Urothelium cell line (cell line): ENCODE results near the gene EXTL1.
"Not testable (repeated sequence)": the region's sequence is repeated elsewhere in the genome, so short reads cannot be mapped to it uniquely, and the experiment has no call there.

Experiments
- DNase-seq: peaks from one replicate; pipeline ENCODE4 v3.0.0; 2011; ENCODE audit warnings: low spot score, mixed read lengths
- FAIRE-seq: peaks from 2 replicates; lab custom pipeline; 2011; peaks lifted over from hg19 to GRCh38; lab: Jason Lieb, UNC

Gene EXTL1, protein sequence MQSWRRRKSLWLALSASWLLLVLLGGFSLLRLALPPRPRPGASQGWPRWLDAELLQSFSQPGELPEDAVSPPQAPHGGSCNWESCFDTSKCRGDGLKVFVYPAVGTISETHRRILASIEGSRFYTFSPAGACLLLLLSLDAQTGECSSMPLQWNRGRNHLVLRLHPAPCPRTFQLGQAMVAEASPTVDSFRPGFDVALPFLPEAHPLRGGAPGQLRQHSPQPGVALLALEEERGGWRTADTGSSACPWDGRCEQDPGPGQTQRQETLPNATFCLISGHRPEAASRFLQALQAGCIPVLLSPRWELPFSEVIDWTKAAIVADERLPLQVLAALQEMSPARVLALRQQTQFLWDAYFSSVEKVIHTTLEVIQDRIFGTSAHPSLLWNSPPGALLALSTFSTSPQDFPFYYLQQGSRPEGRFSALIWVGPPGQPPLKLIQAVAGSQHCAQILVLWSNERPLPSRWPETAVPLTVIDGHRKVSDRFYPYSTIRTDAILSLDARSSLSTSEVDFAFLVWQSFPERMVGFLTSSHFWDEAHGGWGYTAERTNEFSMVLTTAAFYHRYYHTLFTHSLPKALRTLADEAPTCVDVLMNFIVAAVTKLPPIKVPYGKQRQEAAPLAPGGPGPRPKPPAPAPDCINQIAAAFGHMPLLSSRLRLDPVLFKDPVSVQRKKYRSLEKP

DNA sequence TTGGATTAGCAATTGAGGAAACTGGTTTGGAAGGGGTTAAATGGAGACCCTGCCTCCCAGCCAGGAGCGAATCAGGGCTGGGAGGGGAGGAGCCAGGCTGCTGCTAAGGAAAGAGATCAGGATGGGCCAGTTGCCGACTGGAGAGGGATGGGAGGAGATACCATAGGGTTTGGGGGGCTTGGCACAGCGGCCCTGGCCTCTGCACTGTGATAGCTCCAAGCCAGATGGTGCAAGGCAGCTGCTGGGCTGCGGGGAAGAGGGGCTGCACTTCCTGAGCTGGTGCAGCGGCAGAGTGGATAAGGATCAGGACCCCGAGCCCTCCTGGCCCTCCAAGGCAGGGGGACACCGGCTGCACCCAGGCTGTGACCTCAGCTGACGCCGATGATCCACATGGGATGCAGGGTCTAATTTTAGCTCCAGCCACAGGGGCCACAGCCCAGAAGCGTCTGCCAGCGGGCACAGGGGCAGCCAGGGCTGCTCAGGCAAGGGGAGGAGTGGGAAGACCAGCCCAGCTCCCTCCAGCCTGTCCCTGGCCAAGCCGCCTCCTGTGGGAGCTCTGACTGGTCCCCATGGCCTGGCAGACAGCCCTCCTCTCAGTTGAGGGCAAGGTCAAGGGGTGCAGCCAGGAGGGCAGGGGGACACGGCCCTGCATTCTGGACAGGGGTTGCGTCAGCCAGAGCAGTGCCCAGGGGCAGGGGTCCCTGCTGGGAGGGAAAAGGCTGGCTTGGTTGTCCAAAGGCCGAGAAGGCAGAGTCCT, at the start of gene EXTL1:
TSS of gene EXTL1 (plus strand) at position 129 of the 757 bp plus-strand sequence. CDS start 872 bp downstream, outside the sequence.
- DNase-seq (no peak), FAIRE-seq (no peak)

DNA sequence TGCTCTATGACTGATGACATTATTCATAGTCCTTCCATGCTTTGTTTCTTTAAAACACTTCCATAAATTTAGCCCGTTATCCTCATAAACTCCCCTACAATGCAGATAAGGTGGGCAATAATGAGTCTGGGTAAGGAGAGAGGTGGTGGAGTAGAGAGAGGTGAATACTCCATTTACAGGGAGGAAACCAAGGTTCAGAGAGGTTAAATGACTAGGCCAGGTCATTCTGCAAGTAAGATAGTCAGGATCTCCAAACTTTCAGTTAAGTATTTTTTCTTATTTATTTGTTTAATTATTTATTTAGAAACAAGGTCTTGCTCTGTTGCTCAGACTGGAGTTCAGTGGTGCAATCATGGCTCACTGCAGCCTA, 49.8 kb upstream of the EXTL1 start:
- no peak for DNase-seq
- FAIRE-seq = no peak

DNA sequence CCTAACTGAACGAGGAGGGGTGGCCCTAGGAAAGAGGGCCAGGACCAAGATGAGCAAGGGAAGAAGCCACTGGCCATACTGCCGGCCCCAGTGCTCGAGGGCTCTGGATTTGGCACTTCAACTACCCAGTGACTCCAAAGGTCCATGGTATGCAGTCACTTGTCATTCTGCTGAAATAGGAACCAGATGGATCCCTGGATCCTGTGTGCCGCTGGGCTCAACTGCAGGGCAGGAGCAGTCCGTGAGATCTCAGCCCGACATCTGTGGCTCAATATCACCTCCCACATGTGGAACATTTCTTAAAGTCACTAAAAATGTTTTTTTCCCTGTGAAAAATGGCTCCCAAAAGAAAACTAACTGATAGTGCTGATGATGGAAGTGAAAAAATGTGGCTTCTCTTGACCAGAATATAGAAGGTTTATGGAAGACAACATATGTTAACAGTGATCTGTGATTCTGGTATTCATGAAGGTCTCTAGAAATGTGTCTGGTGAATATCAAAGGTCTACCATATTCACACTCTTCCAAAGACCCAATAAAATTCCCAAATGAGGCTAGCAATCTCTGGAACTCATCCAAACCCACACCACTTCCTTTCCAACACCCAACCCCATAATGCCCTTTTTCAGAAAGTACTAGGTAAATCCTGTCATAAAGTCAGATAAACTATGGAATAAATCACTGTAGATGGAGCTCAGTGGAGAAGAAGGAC, 47.8 kb upstream of the EXTL1 start:
- FAIRE-seq (no peak), DNase-seq (no peak)

DNA sequence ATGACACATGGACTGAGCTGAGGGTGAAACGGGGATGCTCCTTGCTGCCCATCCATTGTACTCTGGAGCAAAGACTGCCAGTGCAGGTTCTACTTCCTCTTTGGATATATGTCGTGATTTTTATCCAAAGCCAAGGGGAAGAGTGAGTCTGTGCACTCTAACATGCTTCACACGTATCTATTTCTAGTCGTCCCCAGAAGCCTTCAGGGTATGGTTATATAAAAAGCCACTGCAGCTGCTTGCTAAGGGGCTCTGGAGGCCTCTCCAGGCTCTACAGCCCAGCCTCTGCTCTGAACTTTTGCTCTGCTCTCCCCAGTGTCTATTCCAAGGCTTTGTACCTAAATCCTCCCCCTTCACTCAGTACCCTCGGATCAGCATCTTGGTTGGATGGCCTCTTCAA, 43.8 kb upstream of the EXTL1 start:
- no peak for FAIRE-seq
- DNase-seq = no peak

DNA sequence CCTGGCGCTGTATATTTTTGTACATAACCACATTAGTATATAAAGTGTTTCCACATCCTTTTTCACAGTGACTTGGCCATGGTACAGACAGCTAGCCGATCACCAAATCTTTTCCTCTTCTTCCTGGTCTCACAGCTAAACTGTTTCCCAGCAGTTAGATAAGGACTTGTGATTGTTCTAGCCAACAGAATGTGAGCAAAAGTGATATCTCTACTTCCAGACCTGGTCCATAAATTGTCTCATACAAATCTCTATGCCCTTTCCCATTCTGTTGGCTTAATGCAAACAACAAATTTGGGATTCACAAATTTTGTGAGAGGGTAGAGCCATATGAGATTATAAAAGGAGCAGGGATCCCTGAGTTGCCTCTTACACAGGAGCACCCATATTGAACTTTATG, 43.2 kb upstream of the EXTL1 start:
- DNase-seq = no peak
- FAIRE-seq = no peak

DNA sequence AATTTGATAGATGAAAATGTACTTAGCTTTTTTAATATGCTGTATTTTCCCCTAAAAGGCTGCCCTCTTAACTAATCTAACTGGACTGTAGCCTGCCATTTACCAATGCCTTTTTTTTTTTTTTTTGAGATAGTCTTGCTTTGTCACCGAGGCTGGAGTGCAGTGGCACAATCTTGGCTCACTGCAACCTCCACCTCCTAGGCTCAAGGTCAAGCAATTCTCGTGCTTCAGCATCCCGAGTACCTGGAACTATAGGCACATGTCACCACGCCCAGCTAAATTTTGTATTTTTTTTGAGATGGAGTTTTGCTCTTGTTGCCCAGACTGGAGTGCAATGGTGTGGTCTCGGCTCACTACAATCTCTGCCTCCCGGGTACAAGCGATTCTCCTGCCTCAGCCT, 42.4 kb upstream of the EXTL1 start:
- DNase-seq (no peak), FAIRE-seq (no peak)

DNA sequence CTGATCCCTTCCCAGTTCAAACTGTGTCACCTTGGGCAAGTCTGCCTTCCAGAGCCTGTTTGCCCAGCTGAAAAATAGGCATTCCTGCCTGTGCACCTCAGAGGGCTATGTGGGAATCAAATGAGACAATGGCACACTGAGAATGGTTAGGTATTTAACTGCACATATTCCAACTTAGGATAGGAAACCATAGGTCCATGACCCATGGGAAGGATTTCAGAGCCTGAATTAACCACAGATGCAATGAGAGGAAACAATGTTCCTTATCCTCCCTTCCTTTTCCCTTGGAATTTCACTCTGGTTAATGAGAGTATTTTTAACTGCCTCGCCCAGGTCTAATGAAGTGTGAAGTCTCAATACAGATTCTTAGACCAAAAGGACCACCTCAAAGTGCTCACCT, 36.4 kb upstream of the EXTL1 start:
- FAIRE-seq (no peak), DNase-seq (no peak)

DNA sequence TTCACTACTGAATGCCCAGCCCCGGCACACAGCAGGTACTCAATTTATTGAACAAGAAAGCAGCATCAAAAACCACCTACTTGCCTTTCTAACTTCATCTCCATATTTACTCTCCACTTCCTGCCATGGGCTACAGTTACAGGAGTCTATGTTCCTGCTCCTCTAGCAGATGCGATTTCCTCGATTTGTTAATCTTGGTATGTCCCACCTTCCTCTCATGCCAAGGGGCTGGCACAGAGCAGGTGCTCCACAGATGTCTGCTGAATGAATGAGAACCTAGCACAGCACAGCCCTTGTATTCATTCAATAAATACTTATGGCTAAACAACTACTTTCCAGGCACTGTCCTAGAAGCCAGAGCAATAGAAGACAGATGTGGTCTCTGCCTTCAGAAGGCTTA, 35.9 kb upstream of the EXTL1 start:
- DNase-seq (no peak), FAIRE-seq (no peak)

DNA sequence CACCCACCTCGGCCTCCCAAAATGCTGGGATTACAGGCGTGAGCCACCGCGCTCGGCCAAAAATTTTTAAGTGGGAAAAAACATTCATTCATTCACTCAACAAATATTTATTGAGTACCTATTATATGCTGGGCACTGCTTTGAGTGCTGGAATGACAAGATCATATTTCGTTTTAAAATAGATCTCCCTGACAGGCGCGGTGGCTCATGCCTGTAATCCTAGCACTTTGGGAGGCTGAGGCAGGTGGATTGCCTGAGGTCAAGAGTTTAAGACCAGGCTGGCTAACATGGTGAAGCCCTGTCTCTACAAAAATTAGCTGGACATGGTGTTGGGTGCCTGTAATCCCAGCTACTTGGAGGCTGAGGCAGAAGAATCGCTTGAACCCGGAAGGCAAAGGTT, 34.8 kb upstream of the EXTL1 start:
- not testable (repeated sequence) for FAIRE-seq

DNA sequence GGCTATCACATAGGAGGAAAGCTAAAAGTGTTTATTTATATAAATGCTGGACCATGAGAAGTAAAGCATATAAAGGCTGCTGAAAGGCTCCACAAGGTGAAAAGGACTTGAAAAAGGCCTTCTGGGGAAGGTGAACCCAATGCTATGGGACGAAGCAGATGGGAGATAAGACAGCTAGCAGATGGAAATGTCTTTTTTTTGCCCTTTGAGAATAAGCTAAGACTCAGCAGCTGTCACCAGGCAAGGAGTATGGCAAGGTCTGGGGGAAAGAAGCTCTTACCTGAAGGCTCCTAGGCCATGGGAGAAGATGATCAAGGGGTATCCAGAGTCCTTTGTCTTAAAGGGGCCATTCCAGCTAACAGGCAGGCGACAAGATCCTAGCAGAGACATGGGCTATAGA, 33.6 kb upstream of the EXTL1 start:
- FAIRE-seq (no peak), DNase-seq (no peak)

More for the DNA sequence above, 34.8 kb upstream of the EXTL1 start:
- not testable (repeated sequence) for DNase-seq

DNA sequence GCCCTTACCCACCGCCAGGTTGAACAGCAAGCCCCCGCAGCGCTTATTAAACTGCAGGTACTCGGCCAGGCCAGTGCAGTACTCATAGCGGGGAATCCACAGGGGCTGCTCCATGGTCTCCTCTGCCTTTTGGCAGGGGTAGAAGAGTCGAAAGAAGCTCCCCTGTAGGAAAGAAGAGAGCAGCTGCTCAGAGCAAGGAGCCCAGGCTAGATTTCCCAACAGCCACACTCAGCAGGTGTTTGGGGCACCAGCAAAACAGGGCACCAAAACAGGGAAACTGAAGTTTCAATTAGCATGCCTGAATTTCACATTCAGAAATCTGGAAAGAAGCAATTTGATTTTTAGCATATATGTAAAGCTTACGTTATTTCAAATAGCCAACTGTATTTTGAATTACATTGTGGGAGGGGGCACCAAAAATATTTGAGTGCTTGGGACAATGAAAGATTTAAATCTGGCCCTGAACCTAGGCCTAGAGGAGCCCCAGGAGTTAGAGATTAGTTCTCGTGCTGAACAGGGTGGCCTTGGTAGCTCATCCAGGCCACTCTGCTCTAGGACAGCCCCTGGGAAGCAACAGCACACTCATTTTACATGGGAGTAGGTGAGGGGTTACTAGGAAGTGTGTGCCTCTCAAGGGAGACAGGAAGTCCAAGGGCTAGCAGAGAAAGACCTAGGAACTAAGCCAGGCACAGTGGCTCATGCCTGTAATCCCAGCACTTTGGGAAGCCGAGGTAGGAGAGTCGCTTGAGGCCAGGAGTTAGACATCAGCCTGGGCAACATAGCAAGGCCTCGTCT, 31.9 kb upstream of the EXTL1 start:
- FAIRE-seq (no peak), DNase-seq (no peak)

DNA sequence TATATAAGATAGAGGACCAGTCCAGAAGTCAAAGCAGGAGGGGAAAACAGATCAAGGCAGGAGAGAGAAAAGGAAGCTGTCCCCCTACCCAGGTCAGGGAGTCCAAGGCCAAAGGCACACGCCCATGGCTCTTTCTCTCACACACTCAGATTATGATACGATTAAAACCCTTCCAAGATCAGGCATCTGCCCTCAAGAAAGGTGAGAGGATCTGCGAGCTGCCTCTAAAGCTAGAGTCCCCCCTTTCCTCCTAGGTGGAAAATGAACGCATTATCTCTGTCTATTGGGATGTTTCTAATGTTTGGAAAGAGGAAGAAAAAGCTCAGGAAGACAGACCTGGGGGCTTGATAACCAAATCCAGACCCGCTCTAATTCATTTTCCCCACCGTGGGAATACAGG, 31.3 kb upstream of the EXTL1 start:
- DNase-seq (no peak), FAIRE-seq (no peak)

DNA sequence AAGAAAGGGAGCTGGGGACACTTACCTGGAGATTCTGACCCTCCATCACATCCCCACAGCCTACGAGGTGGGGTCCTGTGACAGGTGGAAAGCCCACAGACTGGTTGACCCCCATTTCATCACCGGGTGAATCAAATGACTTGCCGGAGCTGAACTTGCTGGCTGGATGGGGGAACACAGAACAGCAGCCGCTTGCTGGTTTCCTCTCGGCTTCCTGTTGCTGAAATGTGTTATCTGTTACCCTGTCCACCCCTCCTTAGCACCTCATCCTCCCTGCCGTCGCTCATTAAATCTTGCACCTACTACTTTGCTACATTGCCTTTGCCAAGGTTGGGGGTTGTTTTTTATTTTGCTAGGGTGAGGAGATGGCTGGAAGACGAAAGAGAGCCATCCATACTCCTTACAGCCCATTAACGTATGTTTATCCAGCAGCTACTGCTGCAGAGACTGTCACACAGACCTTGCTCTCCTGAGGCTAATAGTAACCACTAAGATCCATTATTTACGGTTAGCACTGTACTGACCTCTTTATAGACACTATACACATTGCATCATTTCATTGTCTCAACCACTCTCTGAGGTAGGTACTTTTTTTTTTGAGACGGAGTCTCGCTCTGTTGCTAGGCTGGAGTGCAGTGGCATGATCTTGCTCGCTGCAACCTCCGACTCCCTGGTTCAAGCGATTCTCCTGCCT, 30.7 kb upstream of the EXTL1 start:
- no peak for DNase-seq
- FAIRE-seq = no peak

DNA sequence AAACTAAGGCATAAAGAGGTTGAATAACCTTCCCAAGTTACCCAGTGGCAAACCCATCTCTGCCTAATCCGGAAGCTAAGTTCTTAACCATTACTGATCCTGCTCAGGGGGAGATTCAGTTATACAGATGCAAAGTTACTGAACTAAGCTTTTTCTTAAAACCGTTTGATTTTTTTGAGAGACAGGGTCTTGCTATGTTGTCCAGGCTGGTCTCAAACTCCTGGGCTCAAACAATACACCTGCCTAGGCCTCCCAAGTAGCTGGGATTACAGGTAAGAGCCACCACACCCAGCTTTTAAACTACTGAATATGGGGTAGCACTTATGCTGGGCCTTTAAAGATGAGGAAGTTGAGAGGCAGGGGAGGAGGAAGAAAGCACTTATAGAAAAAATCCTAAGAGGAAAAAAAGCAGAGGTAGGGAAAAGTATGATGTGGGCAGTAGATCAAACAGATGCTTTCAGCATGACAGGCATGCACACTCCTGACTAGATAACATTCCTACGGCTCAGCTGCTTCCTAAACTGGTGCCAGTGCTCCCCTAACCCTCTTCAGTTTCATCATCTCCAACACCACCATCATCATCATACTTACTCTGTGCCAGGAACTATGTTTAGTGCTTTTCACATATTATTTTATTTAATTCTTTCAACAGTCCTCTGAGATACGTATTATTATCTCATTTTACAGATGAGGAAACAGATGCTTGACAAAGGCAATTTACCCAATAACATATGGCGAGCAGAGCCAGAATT, 29.5 kb upstream of the EXTL1 start:
- FAIRE-seq = no peak
- DNase-seq = no peak

DNA sequence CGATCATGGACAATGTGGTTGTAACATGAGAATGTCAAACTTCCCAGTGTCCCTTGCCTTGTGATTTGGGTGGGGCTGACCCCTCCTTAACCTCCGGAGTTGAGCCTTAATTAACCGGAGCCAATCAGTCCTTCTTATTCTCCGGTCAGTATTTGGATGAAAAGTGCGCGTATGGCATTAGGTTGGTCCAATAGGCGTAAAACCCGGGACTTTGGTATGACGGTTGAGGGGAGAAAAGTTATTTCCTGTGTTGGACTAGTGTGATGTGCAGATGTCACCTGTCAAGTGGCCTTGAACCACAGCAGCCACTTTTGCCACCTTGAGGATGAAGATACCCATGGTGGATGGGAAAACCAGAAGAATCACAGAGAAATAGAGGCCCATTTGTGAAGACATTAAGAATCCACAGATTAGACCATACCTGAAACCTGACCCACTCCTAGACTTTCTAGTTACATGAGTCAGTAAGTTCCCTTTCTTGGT, 28.8 kb upstream of the EXTL1 start:
- DNase-seq = no peak
- FAIRE-seq = no peak

DNA sequence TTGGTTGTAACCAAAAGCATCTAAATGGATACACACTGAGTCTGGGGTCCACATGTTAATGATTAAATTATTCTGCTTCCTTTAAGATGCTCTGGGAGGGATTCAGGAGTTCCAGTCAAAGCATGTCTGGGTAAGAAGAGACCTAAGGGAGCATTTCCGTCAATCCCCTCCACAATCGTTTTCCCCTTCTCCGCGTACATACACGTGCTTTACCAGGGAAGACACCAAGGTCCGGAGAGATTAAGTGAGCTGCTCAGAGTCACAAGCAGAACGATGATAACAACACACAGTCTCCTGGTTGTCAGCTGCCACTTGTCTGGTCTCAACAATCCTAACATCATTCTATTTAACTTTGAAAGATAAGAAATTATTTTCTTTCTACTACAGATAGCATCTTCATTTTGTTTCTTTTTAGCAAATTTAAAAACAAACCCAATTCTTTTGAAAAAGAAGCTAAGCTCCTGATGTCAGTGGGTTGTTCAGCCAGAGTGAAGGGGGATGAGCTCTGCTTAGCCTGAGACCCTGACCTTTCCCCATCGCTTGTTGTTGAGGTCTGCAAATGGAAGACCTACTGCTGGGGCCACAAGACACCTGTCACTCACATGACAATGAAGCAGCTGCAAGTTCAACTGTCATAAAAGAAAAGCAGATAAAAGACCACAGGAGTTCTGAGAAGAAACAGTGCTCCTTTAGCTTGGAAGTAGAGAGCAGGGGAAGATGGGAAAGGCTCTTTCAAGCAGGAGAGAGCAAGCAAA, 28.2 kb upstream of the EXTL1 start:
- no peak for FAIRE-seq
- no peak for DNase-seq

DNA sequence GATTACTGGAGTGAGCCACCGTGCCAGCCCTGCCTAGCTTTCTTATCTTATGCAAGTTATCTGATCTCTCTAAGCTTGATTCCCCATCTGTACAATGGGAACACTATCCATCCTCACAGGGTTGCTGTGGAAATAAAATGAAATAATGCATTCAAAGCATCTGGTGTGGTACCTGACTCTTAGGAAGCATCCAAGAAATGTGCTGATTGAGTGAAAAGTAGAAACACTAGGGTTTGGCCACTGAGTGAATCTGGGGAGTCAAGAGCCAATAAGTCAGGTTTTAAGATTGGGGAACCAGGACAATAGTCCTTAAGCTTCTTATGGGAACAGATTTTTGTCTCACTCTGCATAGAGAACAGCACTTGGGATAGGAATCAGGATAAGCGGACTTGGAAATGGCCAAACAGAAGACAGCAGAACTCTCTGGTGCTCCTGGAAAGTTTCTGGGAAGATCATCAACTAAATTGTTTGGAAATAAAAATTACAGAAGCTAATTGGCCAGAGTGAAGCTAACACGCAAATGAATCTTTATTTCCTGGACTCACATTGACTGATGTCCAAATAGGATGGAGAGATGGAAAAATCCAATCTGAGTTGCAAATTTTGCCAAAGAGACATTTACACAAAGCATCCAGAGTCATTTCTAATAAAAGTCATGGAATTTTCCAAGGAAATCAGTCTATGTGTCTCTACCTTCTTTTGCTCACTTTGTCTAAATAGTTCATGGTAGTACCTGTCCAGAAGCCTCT, 27.0 kb upstream of the EXTL1 start:
- no peak for DNase-seq
- no peak for FAIRE-seq
